OCI-LY7 (cell line): ENCODE results near the gene IL4I1. TPM values are rescaled to one million over a fixed set of nuclear protein-coding genes. Genes with fewer than 3 reads are reported as not detected.
A peak's percentile ranks its signal among the peaks of the same experiment; 100 is the strongest.

ENCODE experiments used
- BruUV-seq: library from RNA; stranded (reverse); fragments of 400-500 nt; replicated peaks from 2 replicates; lab custom pipeline; 2021; lab: Mats Ljungman, UMichigan
- CTCF ChIA-PET: fragments of 300-600 bp; sonication (Branson Sonifier 250); formaldehyde crosslinking; loops from one replicate; lab custom pipeline; 2022; ENCODE audit warnings: antibody characterized with exemption; ENCODE audit not compliant: unreplicated experiment; lab: Charles Lee
- POLR2A ChIA-PET: fragments of 300-600 bp; sonication (Branson Sonifier 250); formaldehyde crosslinking; loops from one replicate; lab custom pipeline; 2022; ENCODE audit warnings: antibody characterized with exemption; lab: Charles Lee
- DNase-seq: peaks from one replicate; pipeline ENCODE4 v3.0.0-alpha.2; 2015; ENCODE audit warnings: low spot score
- H2AFZ ChIP-seq: fragments of 200-600 bp; sonication (generic), shearing (Covaris generic); 2 replicates; pipeline ENCODE4 v1.6.1; 2014; ENCODE audit warnings: mild to moderate bottlenecking, antibody characterized with exemption, low read length, moderate library complexity
- H3K27ac ChIP-seq: fragments of 200-600 bp; sonication (generic); 2 replicates; pipeline ENCODE4 v1.5.1; 2014; ENCODE audit warnings: mixed run types, low read depth, mild to moderate bottlenecking, moderate library complexity, low read length, inconsistent platforms; ENCODE audit not compliant: poor library complexity, severe bottlenecking
- H3K36me3 ChIP-seq: fragments of 200-600 bp; sonication (generic); 2 replicates; pipeline ENCODE4 v1.6.1; 2014; ENCODE audit warnings: mild to moderate bottlenecking, antibody characterized with exemption, low read length, moderate library complexity, mixed read lengths; ENCODE audit not compliant: insufficient read depth
- H3K4me1 ChIP-seq: fragments of 200-600 bp; sonication (generic); 2 replicates; pipeline ENCODE4 v1.5.1; 2014; ENCODE audit warnings: mild to moderate bottlenecking, low read length; ENCODE audit not compliant: insufficient read depth, poor library complexity, severe bottlenecking
- H3K4me2 ChIP-seq: fragments of 200-600 bp; sonication (generic); 2 replicates; pipeline ENCODE4 v1.6.1; 2014; ENCODE audit warnings: mild to moderate bottlenecking, low read length
- H3K4me3 ChIP-seq: fragments of 200-600 bp; sonication (generic); 2 replicates; pipeline ENCODE4 v1.5.1; 2014; ENCODE audit warnings: mild to moderate bottlenecking, low read depth, low read length; ENCODE audit not compliant: poor library complexity, severe bottlenecking
- H3K79me2 ChIP-seq: fragments of 200-600 bp; sonication (generic); 2 replicates; pipeline ENCODE4 v1.6.1; 2016; ENCODE audit warnings: low read depth, mild to moderate bottlenecking, low read length, moderate library complexity, mixed read lengths; ENCODE audit not compliant: insufficient read depth
- H3K9me2 ChIP-seq: fragments of 200-600 bp; sonication (generic); 2 replicates; pipeline ENCODE4 v1.6.1; 2016; ENCODE audit warnings: mild to moderate bottlenecking, low read length, mixed read lengths; ENCODE audit not compliant: insufficient read depth
- H3K9me3 ChIP-seq: fragments of 200-600 bp; sonication (generic); 2 replicates; pipeline ENCODE4 v1.6.1; 2014; ENCODE audit warnings: mild to moderate bottlenecking, mixed run types, low read length, mixed read lengths
- H4K20me1 ChIP-seq: fragments of 200-600 bp; sonication (generic); 2 replicates; pipeline ENCODE4 v1.6.1; 2014; ENCODE audit warnings: mild to moderate bottlenecking, antibody characterized with exemption, low read length, moderate library complexity, mixed read lengths; ENCODE audit not compliant: insufficient read depth
- CTCF ChIP-seq: fragments of 200-600 bp; sonication (generic); conservative IDR thresholded peaks from 2 replicates; pipeline ENCODE4 v1.5.1; 2014; ENCODE audit warnings: mild to moderate bottlenecking, antibody characterized with exemption, low read length, moderate library complexity, mixed read lengths
- EZH2phosphoT487 ChIP-seq: fragments of 200-600 bp; sonication (generic); IDR thresholded peaks from 2 replicates; pipeline ENCODE4 v1.6.1; 2018; ENCODE audit warnings: low read depth, borderline replicate concordance, mild to moderate bottlenecking, mixed run types, antibody characterized with exemption, low read length, moderate library complexity, mixed read lengths
- intact Hi-C: fragments of 100-400 bp; cut with micrococcal nuclease; formaldehyde crosslinking; loops from one replicate; pipeline ENCODE4 v1.10.0; 2022; ENCODE audit not compliant: unreplicated experiment
- total RNA-seq, 2 experiments: library from RNA; depleted of rRNA in 1 of 2; stranded (reverse); fragments of >200 nt in 1 of 2; shearing (Covaris generic) in 1 of 2; gene quantifications; 2 replicates each; pipeline ENCODE4 v1.2.3, GENCODE V29; 2014 to 2022

IL4I1 gene
- total RNA-seq, 2 experiments from 2014 or later, result 0.25 to 1.7 TPM

GRCh38 chr19:49906879-49907564, 10.3 kb upstream of the IL4I1 start:
- H3K4me1 ChIP-seq, result peaks cover 51% of the 10 kb centered on the region
- peaks cover 13% of the 10 kb centered on the region; the same call in 1 of the 2 replicates for H3K79me2 ChIP-seq
- H3K27ac ChIP-seq, result peak overlapping the region; percentile 12
- no peaks in the 10 kb centered on the region for H3K9me3 ChIP-seq
- H3K9me2 ChIP-seq, result no peaks in the 10 kb centered on the region
- ChIA-PET POLR2A (interaction anchor here (1.3 kb wide), 1 partner anchor 23 kb away, joined by 3 read pairs; the partner anchor contains the start of gene NUP62), CTCF (no interaction called here)
- no peak for DNase-seq
- intact Hi-C loops, result no loop called here
- peak overlapping the region; percentile 9; the same call in 1 of the 2 replicates for H3K4me2 ChIP-seq
- BruUV-seq, result TSS peak; percentile 78
- H2AFZ ChIP-seq, result no peak overlapping the region
- TF ChIP-seq CTCF, result no peak
- TF ChIP-seq EZH2phosphoT487, result no peak
- no peak overlapping the region for H3K4me3 ChIP-seq
- H4K20me1 ChIP-seq, result peaks cover 10% of the 10 kb centered on the region; the same call in 1 of the 2 replicates
- H3K36me3 ChIP-seq, result peaks cover 63% of the 10 kb centered on the region

GRCh38 chr19:49904136-49904535, 7.4 kb upstream of the IL4I1 start:
- Histone ChIP-seq H3K79me2 (no peaks in the 10 kb centered on the region), H3K9me3 (no peaks in the 10 kb centered on the region), H3K4me2 (no peak overlapping the region), H4K20me1 (0 out of 2 replicates have a peak, but pooled peaks cover 4% of the 10 kb centered on the region), H3K27ac (no peak overlapping the region), H2AFZ (no peak overlapping the region), H3K4me1 (peaks cover 45% of the 10 kb centered on the region), H3K9me2 (no peaks in the 10 kb centered on the region), H3K4me3 (no peak overlapping the region), H3K36me3 (peaks cover 36% of the 10 kb centered on the region)
- CTCF ChIA-PET, result no interaction called here
- TF ChIP-seq EZH2phosphoT487, result no peak
- no peak for TF ChIP-seq CTCF
- no peak for DNase-seq
- BruUV-seq, result no TSS peak
- intact Hi-C loops, result no loop called here
- POLR2A ChIA-PET, result no interaction called here
